Activated CD8-positive, alpha-beta memory T cell treated with anti-CD3 and anti-CD28 coated beads, Interleukin-2, amount 50 U/mL, for 24 hours (primary cell): ENCODE measurements around the gene PRLR.

Experiments
- DNase-seq: peaks from one replicate; pipeline ENCODE4 v3.0.0-alpha.2; 2020; ENCODE audit errors: extremely low read depth

Gene PRLR

GRCh38 chr5:35002459-35002858, 227.8 kb downstream of the PRLR start:
- DNase-seq = no peak

- DNase-seq = no peak
Observed at GRCh38 chr5:35001842-35002241, 228.4 kb downstream of the PRLR start.
